Stimulated activated CD4-positive, alpha-beta T cell treated with anti-CD3 and anti-CD28 coated beads, TNF-alpha, amount 100 ng/mL, for 1 hour (primary cell): ENCODE results near the gene SBK2.

Experiments
- DNase-seq, 3 donors: peaks; one replicate each; pipeline ENCODE4 v3.0.0-alpha.2; 2020; ENCODE audit warnings: low read depth in 3 of 3, low spot score in 1 of 3

Gene SBK2

DNA sequence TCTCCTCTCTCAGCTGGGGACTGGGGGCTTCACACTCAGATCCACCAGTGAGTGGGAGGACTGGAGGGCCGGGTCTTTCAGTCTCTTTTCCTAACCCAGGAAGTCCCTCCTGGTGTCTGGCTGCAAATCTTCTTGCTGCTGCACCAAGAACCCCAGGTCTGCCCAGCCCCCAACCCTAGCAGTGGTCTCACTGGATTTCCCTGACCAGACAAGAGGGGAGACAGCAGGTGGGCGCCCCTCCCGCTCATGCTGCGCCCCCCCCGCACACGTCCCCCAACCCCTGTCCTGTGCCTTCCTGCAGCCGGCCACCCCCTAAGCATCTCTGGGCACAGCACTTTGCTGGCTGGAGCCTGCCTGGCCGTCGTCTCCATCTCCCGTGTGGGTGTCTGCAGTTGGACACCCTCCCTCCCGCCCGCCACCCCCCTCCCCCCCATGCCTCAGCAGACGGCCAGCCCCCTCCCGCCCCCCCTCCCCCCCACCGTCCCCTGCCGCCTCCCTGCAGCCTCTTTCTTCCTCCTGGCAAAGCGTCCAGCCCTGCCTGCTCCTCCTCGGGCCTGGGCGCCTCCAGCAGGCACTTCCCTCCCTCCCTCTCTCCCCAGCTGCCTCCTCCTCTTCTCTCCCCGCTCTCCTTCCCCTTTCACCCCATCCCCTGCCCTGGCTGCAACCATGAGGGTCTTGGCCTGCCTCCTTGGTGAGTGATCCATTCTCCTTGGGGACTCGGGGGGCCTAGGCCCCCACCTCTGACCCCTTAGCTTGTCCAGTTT is 48.8 kb downstream of the SBK2 start, which contains the start of gene SSC5D:
Gene SSC5D, plus strand, starts transcription at position 513 of the 764 bp plus-strand sequence. Its CDS starts 154 bp downstream, at position 667.
- DNase-seq: no peak

DNA sequence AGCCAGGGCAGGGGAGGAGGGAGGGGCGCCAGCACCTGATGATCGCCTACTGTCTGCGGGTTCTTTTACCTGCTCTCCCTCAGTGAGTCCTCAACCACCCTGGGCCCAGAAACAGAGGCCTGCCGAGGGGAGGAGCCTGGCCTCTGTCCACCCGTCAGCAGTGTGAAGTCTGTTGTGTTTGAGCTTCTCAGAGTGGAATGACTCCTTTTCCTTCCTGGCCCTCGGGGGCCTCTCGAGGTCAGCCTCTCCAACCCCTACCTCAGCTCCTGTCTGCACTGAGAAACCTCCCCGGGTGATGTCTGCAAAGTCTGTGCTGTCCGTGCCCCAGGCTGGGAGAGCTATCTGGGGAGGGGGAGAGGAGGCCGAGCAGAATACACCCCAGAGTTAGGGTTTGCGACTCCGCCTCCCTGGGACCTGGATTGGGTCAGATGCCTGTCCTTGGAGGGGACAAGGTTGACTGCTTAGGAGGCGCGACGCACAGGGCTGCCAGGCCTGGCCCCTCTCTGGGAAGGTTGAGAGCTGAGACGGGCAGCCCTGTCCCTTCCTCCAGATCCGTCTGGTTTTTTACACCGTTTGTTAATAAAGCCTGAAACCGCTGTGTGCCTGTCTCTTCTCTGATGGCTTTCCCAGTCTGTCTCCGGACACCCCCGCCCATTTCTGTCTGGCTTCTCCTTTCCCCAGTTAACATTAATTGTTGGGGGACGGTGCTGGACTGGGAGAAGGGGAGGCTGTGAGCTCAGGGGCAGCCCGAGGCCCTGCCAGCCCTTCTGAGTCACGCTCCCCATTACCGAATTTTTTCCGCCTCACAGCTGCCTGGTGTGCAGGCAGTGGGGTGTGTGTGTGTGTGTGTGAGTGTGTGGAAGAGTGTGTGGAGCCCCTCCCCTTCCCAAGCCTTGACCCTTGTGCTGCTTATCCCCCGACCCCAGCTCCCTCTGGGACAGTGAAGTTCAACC is 49.7 kb downstream of the SBK2 start:
- DNase-seq: no peak

DNA sequence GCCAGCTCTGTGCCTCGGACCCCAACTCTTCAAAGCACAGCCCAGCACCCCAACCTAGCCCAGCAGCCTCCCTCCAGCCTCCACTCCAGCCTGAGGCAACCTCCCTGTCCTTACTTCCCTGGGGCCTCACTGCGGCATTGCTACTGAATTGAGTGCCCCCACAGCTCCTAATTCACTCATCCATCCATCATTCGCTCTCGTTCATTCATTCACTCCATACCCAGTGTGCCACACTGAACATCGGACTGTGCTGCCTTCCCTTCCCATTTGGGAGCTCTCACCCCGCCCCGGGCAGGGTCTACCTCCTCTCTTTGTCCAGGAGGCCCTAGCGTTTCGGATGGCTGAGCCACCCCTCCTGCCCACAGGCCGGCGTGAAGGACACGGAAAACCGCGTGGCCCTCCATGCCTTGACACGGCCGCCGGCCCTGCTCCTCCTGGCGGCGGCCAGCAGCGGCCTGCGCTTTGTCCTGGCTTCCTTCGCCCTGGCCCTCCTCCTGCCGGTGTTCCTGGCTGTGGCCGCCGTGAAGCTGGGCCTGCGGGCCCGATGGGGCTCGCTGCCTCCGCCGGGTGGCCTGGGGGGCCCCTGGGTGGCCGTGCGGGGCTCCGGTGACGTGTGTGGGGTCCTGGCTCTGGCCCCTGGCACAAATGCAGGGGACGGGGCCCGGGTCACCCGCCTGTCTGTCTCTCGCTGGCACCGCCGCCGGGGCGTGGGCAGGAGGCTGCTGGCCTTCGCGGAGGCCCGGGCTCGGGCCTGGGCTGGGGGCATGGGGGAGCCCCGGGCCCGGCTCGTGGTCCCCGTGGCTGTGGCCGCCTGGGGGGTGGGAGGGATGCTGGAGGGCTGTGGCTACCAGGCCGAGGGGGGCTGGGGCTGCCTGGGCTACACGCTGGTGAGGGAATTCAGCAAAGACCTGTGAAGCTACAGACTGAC is 50.6 kb downstream of the SBK2 start:
- no peak for DNase-seq

DNA sequence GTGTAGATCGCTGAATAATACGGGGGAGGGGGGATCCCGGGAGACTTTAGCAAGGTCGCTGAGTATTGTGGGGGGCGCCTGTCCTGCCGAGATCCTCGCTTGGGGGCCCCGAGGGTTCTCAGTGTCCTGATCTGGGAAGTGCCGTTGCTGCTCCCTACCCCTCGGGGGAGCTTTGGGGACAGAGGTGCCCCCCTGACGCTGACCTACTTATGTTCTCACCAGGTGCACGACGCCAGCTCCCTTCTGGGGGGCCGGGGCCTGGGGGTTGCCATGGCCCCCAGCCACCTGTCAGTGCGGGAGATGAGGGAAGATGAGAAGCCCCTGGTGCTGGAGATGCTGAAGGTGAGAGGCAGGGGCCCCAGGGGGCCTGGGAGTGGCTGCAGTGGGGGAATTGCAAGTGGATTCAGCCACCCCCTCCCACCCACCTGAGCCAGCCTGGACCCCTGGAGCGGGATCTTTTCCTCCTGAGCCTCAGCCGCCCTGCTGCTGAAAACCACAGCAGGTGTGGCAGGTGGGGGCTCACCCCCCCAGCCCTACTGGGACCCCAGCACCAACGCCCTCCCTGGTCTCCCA is 51.4 kb downstream of the SBK2 start:
- DNase-seq: no peak

DNA sequence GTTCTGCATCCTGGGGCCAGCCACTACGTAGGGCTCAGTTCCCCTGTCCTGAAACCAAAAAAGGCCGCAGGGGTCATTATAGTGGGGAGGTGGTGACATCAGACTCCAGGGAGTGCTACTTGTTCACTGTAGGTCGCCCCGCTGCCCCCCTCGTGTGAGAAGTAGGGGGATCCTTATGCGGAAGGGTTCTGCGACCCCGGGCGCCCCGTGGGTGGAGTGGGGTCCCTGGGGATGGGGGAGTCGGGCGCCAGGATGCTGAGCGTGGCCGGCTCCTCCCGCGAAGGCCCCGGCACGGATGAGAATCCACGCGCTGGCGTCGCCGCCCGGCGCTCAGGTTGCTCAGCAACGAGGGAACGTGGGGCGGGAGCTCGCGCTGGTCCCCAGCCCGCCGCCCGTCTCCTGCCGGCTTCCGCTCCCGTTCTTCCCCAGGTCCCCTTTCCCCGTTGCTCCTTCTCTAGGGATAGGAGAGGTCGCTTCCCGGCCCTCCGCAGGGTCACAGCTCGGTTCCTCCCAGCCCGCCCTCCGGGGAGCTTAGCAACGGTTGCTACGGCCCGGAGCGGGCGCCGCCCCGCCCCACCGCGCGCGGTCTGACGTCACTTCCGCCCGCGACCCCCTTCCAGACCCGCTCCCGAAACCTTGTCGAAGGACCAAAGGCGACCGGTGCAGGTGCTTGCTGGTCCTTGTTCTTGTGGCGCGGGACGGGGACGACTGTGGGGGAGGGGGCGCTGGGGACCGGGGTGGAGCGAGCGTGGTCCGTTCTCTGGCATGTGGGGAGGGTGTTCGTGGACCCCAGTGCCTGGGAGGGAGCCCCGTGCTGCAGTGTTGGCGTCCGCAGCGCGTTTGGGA is 52.1 kb downstream of the SBK2 start, which contains the start of gene NAT14:
Gene NAT14, plus strand, starts transcription at position 596 of the 846 bp plus-strand sequence. CDS start 521 bp downstream, outside the sequence.
- DNase-seq: peak in 1 of 3 donors; percentile 55

DNA sequence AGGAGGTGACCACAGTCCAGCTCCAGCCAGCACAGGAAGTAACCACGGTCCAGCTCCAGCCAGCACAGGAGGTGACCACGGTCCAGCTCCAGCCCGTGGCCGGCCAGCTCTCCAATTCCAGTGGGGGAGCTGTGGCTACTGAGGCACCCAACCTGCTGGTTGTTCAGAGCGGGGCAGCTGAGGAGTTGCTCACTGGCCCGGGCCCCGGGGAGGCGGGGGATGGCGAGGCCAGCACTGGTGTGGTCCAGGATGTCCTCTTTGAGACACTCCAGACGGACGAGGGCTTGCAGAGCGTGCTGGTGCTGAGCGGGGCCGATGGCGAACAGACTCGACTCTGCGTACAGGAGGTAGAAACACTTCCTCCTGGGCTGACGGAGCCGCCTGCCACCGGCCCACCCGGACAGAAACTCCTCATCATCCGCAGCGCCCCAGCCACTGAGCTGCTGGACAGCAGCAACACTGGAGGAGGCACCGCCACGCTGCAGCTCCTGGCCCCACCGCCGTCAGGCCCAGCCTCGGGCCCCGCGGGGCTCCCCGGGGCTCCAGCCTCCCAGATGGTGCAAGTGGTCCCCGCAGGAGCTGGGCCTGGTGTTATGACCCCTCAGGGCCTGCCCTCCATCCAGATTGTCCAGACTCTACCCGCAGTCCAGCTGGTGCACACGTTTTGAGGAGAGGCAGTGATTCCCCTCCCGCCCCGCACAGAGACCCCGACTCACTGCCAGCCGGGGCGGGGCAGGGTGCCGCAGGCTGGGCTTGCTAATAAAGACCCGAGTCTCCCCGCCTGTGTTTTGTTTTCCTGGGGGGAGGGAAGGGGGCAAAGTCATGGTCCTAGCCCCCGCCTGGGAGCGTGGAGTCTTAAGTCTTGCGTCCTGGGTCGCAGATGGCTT is 53.0 kb downstream of the SBK2 start:
- DNase-seq: no peak

DNA sequence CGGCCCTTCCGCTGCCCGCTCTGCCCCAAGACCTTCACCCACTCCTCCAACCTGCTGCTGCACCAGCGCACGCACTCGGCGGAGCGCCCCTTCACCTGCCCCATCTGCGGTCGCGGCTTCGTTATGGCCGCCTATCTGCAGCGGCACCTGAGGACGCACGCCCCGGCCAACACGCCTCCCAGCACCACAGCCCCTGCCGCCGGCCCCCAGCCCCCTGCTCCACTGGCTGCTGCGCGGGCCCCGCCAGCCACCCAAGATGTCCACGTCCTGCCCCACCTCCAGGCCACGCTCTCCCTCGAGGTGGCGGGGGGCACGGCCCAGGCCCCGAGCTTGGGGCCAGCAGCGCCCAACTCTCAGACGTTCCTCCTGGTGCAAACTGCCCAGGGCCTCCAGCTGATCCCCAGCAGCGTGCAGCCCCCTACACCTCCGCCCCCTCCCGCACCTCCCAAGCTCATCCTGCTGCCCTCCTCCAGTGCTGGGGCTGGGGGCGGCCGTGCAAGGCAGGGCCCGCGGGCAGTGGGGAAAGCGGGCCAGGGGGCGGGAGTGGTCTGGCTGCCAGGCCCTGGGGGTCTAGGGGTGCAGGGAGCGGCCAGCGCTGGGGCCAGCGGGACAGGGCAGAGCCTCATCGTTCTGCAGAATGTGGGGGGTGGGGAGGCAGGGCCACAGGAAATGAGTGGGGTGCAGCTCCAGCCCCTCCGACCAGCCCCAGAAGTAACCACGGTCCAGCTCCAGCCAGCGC is 53.8 kb downstream of the SBK2 start:
- no peak for DNase-seq

DNA sequence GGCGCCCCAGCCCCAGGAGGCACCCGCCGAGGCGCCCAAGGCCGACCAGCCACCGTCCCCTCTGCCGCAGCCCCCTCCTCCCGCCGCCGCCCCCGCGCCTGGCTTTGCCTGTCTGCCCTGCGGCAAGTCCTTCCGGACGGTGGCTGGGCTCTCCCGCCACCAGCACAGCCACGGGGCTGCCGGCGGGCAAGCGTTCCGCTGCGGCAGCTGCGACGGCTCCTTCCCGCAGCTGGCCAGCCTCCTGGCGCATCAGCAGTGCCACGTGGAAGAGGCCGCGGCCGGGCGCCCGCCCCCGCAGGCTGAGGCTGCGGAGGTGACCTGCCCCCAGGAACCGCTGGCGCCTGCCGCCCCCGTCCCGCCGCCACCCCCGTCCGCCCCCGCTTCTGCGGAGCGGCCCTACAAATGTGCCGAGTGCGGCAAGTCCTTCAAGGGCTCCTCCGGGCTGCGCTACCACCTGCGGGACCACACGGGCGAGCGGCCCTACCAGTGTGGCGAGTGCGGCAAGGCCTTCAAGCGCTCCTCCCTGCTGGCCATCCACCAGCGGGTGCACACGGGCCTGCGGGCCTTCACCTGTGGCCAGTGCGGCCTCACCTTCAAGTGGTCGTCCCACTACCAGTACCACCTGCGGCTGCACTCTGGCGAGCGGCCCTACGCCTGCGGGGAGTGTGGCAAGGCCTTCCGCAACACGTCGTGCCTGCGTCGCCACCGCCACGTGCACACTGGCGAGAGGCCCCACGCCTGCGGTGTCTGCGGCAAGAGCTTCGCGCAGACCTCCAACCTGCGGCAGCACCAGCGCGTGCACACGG is 54.6 kb downstream of the SBK2 start:
- no peak for DNase-seq

DNA sequence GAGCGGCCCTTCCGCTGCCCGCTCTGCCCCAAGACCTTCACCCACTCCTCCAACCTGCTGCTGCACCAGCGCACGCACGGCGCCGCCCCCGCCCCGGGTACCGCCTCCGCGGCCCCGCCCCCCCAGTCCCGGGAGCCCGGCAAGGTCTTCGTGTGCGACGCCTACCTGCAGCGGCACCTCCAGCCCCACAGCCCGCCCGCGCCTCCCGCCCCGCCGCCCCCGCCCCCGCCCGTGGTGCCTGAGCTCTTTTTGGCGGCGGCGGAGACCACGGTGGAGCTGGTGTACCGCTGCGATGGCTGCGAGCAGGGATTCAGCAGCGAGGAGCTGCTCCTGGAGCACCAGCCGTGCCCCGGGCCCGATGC is 55.2 kb downstream of the SBK2 start:
- DNase-seq: no peak

DNA sequence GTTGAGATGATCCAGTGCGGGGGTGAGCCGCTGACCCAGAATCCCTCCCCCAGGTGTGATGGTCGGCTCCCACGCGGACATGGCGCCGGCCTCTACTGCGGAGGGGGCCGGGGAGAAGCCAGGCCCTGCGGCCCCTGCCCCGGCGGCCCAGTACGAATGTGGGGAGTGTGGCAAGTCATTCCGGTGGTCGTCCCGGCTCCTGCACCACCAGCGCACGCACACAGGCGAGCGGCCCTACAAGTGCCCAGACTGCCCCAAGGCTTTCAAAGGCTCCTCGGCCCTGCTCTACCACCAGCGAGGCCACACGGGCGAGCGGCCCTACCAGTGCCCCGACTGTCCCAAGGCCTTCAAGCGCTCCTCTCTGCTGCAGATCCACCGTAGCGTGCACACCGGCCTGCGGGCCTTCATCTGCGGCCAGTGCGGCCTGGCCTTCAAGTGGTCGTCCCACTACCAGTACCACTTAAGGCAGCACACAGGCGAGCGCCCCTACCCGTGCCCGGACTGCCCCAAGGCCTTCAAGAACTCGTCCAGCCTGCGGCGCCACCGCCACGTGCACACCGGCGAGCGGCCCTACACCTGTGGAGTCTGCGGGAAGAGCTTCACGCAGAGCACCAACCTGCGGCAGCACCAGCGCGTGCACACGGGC is 55.7 kb downstream of the SBK2 start:
- no peak for DNase-seq

DNA sequence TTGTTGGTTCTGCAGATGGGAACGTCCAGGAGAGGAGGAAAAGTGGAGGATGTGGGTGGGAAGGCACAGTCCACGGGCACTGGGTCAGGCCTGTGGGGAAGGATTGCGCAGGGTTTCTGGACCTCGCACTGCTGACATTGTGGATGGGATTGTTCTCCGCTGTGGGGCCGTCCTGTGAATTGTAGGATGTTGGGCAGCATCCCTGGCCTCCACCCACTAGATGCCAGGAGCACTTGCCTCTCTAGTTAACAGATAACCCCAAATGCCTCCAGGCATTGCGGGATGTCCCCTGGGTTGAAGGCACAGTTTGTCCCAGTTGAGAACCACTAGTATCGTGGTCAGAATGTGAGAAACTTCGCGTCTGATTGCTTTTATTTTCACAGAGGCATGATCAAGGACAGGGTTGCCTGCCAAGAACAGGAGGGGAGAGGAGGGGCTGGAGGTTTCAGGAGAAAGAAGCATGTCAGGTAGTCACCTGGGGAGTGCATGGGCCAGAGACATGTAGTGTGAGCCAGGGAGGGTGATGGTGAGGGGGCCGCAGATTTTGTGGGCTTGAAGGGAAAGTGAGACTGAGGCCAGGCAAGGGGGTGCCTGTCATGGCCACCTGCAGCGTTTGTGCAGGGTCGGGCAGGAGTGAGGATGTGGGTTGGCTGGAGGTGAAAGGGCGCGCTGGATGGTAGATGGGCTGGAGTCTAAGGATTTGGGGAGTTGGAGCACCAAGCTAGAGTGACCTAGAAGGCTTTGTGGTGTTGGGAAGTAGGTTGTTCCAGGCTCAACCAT is 57.3 kb downstream of the SBK2 start:
- no peak for DNase-seq

DNA sequence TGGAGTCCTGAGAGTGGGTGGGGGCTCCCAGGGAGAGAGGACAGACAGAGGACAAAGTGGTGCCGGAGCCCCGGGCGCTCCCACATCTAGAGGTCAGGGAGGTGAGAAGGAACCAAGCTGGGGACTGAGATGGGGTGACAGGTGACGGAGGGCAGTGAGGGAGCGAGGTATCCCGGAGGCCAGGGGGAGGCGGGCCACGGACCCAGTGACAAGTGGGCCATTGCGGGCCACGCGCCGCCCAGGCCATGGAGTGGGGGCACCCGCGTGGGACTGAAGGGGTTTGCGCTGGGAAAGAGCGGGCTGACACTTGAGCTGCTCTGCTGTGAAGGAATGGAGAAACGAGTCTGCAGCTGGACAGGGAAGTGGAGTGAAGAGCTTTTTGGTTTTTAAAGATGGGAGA is 57.9 kb downstream of the SBK2 start:
- no peak for DNase-seq
